Bronchial epithelial cell (primary cell): ENCODE measurements around the gene PADI1. TPM values are rescaled to one million over a fixed set of nuclear protein-coding genes. Genes with fewer than 3 reads are reported as not detected.

Source experiments
- DNase-seq: peaks from one replicate; pipeline ENCODE4 v3.0.0-alpha.2; 2010; ENCODE audit warnings: low read depth
- FAIRE-seq: peaks from 2 replicates; lab custom pipeline; 2011; peaks lifted over from hg19 to GRCh38; lab: Jason Lieb, UNC
- H3K27me3 ChIP-seq: 2 replicates; pipeline ENCODE4 v1.5.1; 2011; ENCODE audit warnings: low read length; ENCODE audit not compliant: control insufficient read depth, insufficient read depth
- H3K36me3 ChIP-seq: 2 replicates; pipeline ENCODE4 v1.5.1; 2011; ENCODE audit warnings: low read length; ENCODE audit not compliant: control insufficient read depth, insufficient read depth
- H3K4me3 ChIP-seq: 2 replicates; pipeline ENCODE4 v1.5.1; 2011; ENCODE audit warnings: mild to moderate bottlenecking, low read depth, low read length, control low read depth
- total RNA-seq: library from RNA; depleted of rRNA; stranded (reverse); fragments of >200 nt; gene quantifications from 2 replicates; pipeline ENCODE4 v1.2.1, GENCODE V29; 2014
- TF ChIP-seq, protein P1 (sequence below): IDR thresholded peaks from 2 replicates; pipeline ENCODE4 v1.5.1; 2011; ENCODE audit warnings: mild to moderate bottlenecking, moderate library complexity, low read length, control low read depth, inconsistent platforms; ENCODE audit not compliant: insufficient read depth, severe bottlenecking

The PADI1 gene
- total RNA-seq, 1 donor from 2014 or later = 11.8 TPM

DNA sequence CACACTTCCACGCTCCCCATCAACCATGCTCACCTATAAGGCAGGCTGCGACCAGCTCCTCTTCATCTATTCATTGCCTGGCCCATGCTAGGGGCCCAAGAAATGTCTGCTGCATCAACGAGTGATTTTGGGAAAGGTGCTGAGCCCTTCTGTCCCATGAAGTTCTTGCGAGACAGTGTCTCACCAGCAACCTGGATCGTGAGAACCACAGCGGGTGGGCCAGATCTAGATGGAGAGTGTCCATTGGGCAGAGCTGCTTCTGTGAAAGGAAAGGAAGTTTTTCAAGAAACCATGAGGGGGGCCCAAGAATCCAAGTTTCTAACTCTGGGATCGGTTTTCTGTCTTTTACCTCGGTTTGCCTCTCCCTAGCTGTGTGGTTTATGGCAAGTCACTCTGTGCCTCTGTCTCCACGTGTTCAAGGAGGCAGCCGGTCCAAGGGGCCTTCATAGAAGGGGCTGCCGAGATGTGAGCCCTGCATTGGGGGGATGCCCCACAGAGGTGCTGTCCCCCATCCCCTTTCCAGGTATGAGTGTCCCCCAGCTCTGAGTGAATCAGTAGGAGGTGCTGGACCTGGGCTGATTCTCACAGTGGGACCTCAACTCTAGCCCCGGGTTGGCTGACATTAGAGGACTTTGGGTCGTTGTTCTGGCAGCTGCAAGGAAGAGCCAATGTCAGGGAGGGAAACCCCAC, 8.3 kb upstream of the PADI1 start:
- Histone ChIP-seq H3K4me3 (no peak overlapping the region), H3K36me3 (no peaks in the 10 kb centered on the region), H3K27me3 (no peaks in the 10 kb centered on the region)
- DNase-seq = no peak
- no peak for FAIRE-seq
- TF ChIP-seq, protein P1, sequence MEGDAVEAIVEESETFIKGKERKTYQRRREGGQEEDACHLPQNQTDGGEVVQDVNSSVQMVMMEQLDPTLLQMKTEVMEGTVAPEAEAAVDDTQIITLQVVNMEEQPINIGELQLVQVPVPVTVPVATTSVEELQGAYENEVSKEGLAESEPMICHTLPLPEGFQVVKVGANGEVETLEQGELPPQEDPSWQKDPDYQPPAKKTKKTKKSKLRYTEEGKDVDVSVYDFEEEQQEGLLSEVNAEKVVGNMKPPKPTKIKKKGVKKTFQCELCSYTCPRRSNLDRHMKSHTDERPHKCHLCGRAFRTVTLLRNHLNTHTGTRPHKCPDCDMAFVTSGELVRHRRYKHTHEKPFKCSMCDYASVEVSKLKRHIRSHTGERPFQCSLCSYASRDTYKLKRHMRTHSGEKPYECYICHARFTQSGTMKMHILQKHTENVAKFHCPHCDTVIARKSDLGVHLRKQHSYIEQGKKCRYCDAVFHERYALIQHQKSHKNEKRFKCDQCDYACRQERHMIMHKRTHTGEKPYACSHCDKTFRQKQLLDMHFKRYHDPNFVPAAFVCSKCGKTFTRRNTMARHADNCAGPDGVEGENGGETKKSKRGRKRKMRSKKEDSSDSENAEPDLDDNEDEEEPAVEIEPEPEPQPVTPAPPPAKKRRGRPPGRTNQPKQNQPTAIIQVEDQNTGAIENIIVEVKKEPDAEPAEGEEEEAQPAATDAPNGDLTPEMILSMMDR = no peak

DNA sequence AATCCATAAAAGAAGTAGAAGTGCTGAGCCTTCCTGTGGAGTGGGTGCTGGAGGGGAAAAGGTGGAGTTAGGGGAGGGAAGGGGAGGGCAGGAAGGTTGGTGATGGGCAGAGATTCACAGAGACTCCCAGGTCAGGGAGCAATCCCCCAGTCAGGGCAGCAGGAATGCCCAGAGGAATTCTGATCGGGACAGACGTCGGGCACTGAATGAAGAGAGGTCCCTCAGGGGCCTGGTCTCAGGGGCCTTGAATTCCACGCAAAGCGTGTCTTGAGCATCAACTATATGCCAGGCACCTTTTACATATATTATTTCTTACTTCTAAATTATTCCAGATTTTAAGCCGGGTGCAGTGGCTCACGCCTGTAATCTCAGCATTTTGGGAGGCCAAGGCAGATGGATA, 7.2 kb upstream of the PADI1 start:
- TF ChIP-seq, protein P1 = no peak
- Histone ChIP-seq H3K4me3 (no peak overlapping the region), H3K27me3 (no peaks in the 10 kb centered on the region), H3K36me3 (no peaks in the 10 kb centered on the region)
- FAIRE-seq (no peak), DNase-seq (no peak)

DNA sequence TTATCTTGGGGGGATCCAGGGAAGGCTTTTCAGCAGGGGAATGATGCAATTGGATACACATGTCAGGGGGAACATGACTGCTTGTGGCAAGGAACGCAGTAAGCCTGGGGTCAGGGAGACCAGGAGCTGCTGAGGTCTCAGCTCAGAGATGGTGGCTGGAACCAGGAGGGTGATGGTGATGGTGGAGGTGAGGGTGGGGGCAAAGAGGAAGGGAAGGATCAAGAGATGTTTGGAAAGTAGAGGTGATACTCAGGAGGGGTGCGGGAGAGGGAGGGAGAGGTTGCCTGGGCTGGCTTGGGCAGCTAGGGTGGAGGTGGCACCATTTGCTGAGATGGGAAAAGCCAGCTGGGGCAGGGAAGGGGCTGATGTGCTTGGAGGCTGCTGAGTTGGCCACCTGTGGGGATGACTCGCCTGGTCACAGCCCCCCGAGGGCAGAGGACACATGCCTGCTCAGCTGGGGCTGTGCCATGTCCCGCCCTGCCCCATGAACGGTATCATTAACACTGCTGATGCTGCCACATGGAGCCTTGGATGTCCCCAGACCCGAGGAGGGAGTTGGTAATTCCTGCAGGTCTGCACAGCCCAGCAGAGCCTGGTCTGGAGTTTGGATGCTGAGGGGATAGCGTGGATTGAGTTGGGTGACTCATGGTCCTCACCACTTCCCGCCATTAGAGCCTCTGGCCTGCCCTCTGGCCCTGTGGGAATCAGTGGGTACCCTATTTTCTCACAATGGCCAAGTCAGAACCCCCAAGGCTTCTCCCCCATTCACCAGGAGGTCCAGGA, 6.3 kb upstream of the PADI1 start:
- FAIRE-seq = peak; percentile 72
- H3K27me3 ChIP-seq = no peaks in the 10 kb centered on the region
- no peak for DNase-seq
- TF ChIP-seq, protein P1 = no peak
- no peaks in the 10 kb centered on the region for H3K36me3 ChIP-seq
- no peak overlapping the region for H3K4me3 ChIP-seq

DNA sequence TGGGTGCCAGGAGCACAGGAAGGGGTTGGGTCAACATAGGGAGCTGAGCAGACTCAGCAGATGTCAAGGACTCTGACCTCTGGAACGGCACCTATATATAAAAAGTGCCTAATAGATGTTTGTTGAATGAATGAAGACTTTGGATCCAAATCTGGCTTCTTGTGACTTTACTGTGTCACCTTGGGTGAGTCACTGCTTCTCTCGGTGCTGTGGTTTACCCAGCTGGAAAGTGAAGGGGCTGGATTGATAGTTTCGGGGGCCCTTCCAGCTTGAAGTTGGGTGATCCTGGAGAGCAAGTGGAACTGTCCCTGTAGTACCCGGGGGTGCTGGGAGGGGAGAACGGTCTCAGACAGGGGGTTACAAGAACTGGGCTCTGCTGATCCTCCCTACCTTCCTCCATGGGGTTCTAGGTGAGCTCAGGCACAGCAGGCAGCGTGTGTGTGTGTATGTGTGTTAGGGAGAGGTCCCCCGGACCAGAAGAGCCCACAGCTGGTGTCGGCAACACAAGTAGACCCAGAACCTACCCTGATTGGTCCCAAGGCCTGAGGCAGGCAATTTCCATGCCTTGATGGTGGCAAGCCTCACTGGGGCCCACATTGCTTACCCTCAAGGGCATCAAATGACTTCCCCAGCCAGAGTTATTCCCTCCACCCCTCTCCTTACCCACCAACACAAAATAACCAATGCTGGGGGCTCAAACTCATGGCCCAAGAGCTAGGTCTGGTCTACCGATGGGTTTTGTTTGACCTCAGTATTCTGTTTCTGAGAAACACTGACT, 5.5 kb upstream of the PADI1 start:
- Histone ChIP-seq H3K36me3 (no peaks in the 10 kb centered on the region), H3K4me3 (no peak overlapping the region), H3K27me3 (no peaks in the 10 kb centered on the region)
- DNase-seq (no peak), FAIRE-seq (no peak)
- TF ChIP-seq, protein P1 = no peak

DNA sequence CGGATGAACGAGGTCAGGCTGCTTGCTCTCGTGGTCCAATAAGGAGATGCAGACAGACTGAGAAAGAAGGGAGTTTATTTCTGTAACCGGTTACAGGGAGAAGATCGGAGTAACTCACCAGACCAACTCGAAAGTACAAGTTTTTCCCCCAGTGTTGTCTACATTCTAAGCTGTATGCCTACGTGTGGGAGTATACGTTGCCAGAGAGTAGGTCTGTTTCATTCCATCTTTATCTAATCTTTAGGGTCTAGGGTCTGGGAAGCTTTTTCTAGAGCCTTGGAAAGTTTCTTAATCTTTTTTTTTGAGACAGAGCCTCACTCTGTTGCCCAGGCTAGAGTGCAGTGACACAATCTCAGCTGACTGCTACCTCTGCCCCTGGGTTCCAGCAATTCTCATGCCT, 4.7 kb upstream of the PADI1 start:
- DNase-seq = no peak
- H3K27me3 ChIP-seq = no peaks in the 10 kb centered on the region
- no peaks in the 10 kb centered on the region for H3K36me3 ChIP-seq
- no peak overlapping the region for H3K4me3 ChIP-seq
- FAIRE-seq = no peak
- TF ChIP-seq, protein P1 = no peak
